Loucy (cell line): Measurements from ENCODE around the gene SLC39A13.

Experiments used
- H2AFZ ChIP-seq: fragments of 200-600 bp; sonication (generic); 2 replicates; pipeline ENCODE4 v1.6.0; 2016; ENCODE audit warnings: antibody characterized with exemption, mild to moderate bottlenecking, low read length, moderate library complexity
- H3F3A ChIP-seq: fragments of 200-600 bp; 2 replicates; pipeline ENCODE4 v1.6.0; 2016; ENCODE audit warnings: antibody characterized with exemption, low read depth, mild to moderate bottlenecking
- H3K27me3 ChIP-seq: fragments of 200-600 bp; sonication (generic); 2 replicates; pipeline ENCODE4 v1.6.1; 2014; ENCODE audit warnings: low read length, mild to moderate bottlenecking; ENCODE audit not compliant: insufficient read depth, poor library complexity, severe bottlenecking
- H3K36me3 ChIP-seq: fragments of 200-600 bp; sonication (generic); 2 replicates; pipeline ENCODE4 v1.6.1; 2016; ENCODE audit warnings: low read length; ENCODE audit not compliant: insufficient read depth
- H3K4me1 ChIP-seq: fragments of 200-600 bp; sonication (generic); 2 replicates; pipeline ENCODE4 v1.5.1; 2014; ENCODE audit warnings: low read length, mild to moderate bottlenecking; ENCODE audit not compliant: insufficient read depth, poor library complexity, severe bottlenecking
- H3K4me2 ChIP-seq: fragments of 200-600 bp; sonication (generic); 2 replicates; pipeline ENCODE4 v1.6.0; 2014; ENCODE audit warnings: antibody characterized with exemption, low read length, low read depth, mild to moderate bottlenecking; ENCODE audit not compliant: poor library complexity, severe bottlenecking
- H3K4me3 ChIP-seq: fragments of 200-600 bp; sonication (generic); 2 replicates; pipeline ENCODE4 v1.5.1; 2014; ENCODE audit warnings: low read length, mild to moderate bottlenecking, mixed read lengths; ENCODE audit not compliant: poor library complexity, severe bottlenecking
- H3K79me2 ChIP-seq: fragments of 200-600 bp; sonication (generic); 2 replicates; pipeline ENCODE4 v1.6.1; 2014; ENCODE audit warnings: low read length; ENCODE audit not compliant: insufficient read depth
- H3K9ac ChIP-seq: fragments of 200-600 bp; sonication (generic); 2 replicates; pipeline ENCODE4 v1.6.0; 2014; ENCODE audit warnings: mild to moderate bottlenecking, low read depth, low read length, moderate library complexity; ENCODE audit not compliant: poor library complexity, severe bottlenecking
- H3K9me2 ChIP-seq: fragments of 200-600 bp; sonication (generic); replicated peaks from 2 replicates; pipeline ENCODE4 v1.6.1; 2016; ENCODE audit warnings: low read depth, low read length, mixed read lengths
- H3K9me3 ChIP-seq: fragments of 200-600 bp; sonication (generic); 2 replicates; pipeline ENCODE4 v1.6.1; 2014; ENCODE audit warnings: mild to moderate bottlenecking, antibody characterized with exemption, low read length, low read depth; ENCODE audit not compliant: insufficient read depth
- H4K20me1 ChIP-seq: fragments of 200-600 bp; sonication (generic); 2 replicates; pipeline ENCODE4 v1.6.0; 2014; ENCODE audit warnings: antibody characterized with exemption, low read length, mild to moderate bottlenecking; ENCODE audit not compliant: insufficient read depth, poor library complexity, severe bottlenecking
- EZH2phosphoT487 ChIP-seq: fragments of 200-600 bp; IDR thresholded peaks from 2 replicates; pipeline ENCODE4 v1.6.1; 2018; ENCODE audit warnings: antibody characterized with exemption, mild to moderate bottlenecking, moderate library complexity, borderline replicate concordance
- TF ChIP-seq, protein P1 (sequence below): fragments of 200-600 bp; sonication (generic); conservative IDR thresholded peaks from 2 replicates; pipeline ENCODE4 v1.5.1; 2014; ENCODE audit warnings: mild to moderate bottlenecking, antibody characterized with exemption, low read length

Gene SLC39A13

DNA sequence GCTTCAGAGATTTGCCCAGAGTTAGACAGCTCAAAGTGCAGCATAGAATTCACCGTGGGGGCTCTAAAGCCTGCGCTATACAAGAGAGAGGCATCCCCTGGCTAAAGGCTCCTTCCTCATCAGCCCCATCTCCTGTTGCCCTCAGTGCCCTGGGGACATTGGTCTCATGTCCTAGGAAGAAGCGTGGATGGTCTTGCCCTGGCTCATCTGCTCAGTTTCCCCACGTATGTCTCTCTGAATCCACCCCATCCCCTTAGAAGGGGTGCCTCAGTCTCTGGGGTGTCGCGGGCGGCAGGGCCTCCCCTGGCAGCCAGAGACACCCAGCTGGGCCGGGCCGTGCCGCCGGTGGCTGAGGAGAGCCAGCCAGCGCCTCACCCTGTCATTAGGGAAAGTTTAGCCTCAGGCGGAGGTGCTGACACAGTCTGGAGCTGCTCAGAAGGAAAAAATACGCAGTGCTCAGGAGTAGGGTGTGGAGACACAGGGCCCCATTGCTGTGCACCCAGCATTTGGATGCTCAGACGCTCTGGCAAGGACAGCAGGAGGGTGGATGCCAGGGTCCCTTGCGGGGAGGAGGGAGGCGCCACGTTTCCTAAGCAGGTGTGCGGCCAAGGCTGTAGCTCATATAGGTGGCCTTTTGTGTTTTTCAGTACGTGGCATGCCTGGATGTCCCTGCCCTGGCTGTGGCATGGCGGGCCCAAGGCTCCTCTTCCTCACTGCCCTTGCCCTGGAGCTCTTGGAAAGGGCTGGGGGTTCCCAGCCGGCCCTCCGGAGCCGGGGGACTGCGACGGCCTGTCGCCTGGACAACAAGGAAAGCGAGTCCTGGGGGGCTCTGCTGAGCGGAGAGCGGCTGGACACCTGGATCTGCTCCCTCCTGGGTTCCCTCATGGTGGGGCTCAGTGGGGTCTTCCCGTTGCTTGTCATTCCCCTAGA, 1.3 kb downstream of the SLC39A13 start:
- Histone ChIP-seq H3F3A (no peaks in the 10 kb centered on the region), H4K20me1 (no peaks in the 10 kb centered on the region), H3K79me2 (peaks cover 14% of the 10 kb centered on the region; the same call in 1 of the 2 replicates), H3K9ac (peak overlapping the region; percentile 79), H3K36me3 (no peaks in the 10 kb centered on the region), H3K4me1 (peaks cover 20% of the 10 kb centered on the region), H2AFZ (no peak overlapping the region), H3K4me3 (peak overlapping the region; percentile 81), H3K27me3 (no peaks in the 10 kb centered on the region), H3K4me2 (peak overlapping the region; percentile 93), H3K9me3 (no peaks in the 10 kb centered on the region), H3K9me2 (no peaks in the 10 kb centered on the region)
- TF ChIP-seq, protein P1, sequence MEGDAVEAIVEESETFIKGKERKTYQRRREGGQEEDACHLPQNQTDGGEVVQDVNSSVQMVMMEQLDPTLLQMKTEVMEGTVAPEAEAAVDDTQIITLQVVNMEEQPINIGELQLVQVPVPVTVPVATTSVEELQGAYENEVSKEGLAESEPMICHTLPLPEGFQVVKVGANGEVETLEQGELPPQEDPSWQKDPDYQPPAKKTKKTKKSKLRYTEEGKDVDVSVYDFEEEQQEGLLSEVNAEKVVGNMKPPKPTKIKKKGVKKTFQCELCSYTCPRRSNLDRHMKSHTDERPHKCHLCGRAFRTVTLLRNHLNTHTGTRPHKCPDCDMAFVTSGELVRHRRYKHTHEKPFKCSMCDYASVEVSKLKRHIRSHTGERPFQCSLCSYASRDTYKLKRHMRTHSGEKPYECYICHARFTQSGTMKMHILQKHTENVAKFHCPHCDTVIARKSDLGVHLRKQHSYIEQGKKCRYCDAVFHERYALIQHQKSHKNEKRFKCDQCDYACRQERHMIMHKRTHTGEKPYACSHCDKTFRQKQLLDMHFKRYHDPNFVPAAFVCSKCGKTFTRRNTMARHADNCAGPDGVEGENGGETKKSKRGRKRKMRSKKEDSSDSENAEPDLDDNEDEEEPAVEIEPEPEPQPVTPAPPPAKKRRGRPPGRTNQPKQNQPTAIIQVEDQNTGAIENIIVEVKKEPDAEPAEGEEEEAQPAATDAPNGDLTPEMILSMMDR, result no peak
- no peak for TF ChIP-seq EZH2phosphoT487

DNA sequence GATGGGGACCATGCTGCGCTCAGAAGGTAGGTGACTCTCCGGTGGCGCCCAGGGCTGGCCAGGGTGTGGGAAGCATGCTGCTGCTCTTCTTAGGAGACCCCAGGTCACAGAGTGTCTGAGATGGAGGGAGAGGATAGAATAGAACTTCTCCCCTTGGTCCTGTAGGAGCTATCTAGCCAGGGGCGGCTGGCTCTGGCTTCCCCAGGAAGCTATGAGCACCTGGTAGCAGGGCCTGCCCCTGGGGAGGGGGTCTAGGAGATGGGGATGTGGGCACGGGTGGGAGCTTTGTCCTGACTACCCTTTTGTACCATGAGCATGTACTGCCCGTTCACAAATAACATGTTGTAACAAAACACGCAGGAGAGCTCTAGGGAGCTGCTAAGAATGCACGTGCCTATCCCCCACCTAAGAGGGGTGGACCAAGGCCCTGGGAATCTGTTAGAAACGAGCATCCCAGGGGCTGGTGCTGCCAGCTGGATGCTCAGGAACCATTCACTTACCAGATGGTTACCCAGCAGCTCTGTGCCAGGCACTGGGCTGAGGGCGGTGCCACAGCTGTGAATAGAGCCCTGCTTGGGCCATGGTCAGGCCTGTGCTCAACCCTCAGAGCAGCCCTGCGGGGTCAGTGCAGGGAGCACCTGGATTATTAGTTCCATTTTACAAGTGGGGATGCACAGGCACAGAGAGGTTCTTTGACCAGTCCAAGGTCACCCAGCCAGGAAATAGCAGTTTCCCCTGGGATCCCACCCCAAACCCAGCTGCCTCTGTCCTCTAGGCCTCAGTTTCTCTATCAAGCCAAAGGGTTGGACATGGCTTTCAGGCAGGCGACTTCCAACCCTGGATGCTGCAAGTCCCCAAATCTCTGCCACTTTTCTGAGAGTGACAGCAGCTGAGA, 2.2 kb downstream of the SLC39A13 start:
- Histone ChIP-seq H3K4me3 (no peak overlapping the region), H3K79me2 (peaks cover 14% of the 10 kb centered on the region; the same call in 1 of the 2 replicates), H3K9me3 (no peaks in the 10 kb centered on the region), H2AFZ (no peak overlapping the region), H3K36me3 (no peaks in the 10 kb centered on the region), H3K27me3 (no peaks in the 10 kb centered on the region), H4K20me1 (no peaks in the 10 kb centered on the region), H3K9ac (peak overlapping the region; percentile 79), H3K4me2 (peak overlapping the region; percentile 93), H3F3A (no peaks in the 10 kb centered on the region), H3K9me2 (no peaks in the 10 kb centered on the region), H3K4me1 (peaks cover 20% of the 10 kb centered on the region)
- TF ChIP-seq, protein P1, result no peak
- no peak for TF ChIP-seq EZH2phosphoT487

DNA sequence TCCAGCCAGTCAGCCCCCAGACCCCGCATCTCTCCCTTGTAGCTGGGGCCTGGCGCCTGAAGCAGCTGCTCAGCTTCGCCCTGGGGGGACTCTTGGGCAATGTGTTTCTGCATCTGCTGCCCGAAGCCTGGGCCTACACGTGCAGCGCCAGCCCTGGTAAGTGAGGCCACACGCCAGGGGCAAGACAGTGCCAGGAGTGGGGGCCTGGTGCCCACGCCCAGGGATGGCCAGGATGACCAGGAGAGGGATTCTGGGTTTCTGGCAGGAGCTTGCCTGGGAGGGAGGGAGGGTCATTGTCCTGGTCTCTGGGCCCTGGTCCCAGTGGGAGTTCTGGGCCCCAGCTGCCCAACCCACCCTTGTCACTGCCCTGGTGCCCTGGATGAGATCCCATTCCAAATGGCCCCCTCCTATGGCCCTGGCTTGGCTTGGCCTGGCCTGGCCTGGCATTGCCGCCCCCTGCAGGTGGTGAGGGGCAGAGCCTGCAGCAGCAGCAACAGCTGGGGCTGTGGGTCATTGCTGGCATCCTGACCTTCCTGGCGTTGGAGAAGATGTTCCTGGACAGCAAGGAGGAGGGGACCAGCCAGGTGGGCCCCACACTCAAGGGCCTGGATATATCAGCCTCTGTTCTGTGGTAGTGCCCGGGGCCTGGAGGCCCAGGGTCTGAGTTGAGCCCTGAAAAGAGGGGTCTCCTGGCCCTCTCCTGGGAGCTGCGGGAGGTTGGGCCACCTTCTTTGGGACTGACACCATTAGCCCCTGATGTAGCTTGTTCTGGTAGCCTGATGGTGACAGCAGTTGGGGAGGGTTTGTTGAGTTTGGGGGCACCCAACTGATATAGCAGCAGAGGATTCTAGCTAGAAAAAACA, 3.7 kb downstream of the SLC39A13 start:
- H3K9me3 ChIP-seq, result no peaks in the 10 kb centered on the region
- H3K27me3 ChIP-seq, result no peaks in the 10 kb centered on the region
- no peak for TF ChIP-seq EZH2phosphoT487
- TF ChIP-seq, protein P1, result peak; percentile 88
- peaks cover 16% of the 10 kb centered on the region for H3K4me1 ChIP-seq
- no peak overlapping the region for H3K4me2 ChIP-seq
- no peaks in the 10 kb centered on the region for H3K36me3 ChIP-seq
- H4K20me1 ChIP-seq, result no peaks in the 10 kb centered on the region
- no peak overlapping the region for H3K9ac ChIP-seq
- peaks cover 10% of the 10 kb centered on the region; the same call in 1 of the 2 replicates for H3K79me2 ChIP-seq
- H3F3A ChIP-seq, result no peaks in the 10 kb centered on the region
- no peaks in the 10 kb centered on the region for H3K9me2 ChIP-seq
- no peak overlapping the region for H2AFZ ChIP-seq
- H3K4me3 ChIP-seq, result no peak overlapping the region
